ENCODE data around the gene GPLD1. TPM values are rescaled to one million over a fixed set of nuclear protein-coding genes. Genes with fewer than 3 reads are reported as not detected.
A peak's percentile ranks its signal among the peaks of the same experiment; 100 is the strongest.

GPLD1 gene
- total and polyA plus RNA-seq, 2 experiments from 2014 or later, result 3.8 to 11.1 TPM

GRCh38 chr6:24469811-24470210 lies 19.6 kb downstream of the GPLD1 start:
- H3K27ac ChIP-seq (ENCODE audit: low read depth), result no peak overlapping the region
- H2AFZ ChIP-seq, result no peak overlapping the region
- no peaks in the 10 kb centered on the region for H3K4me1 ChIP-seq (ENCODE audit: insufficient read depth)
- no peak for DNase-seq (ENCODE audit: low spot score)
- Mint-ChIP-seq H3K36me3 (ENCODE audit: low read depth) (0 out of 3 replicates have a peak, but pooled peaks cover 3% of the 10 kb centered on the region), H3K4me1 (no peaks in the 10 kb centered on the region), H3K9me3 (no peaks in the 10 kb centered on the region), H3K4me3 (no peak overlapping the region), H3K27me3 (ENCODE audit: insufficient read depth, low read depth, poor library complexity) (peaks cover 2% of the 10 kb centered on the region), H3K27ac (no peak overlapping the region)
- H4K20me1 ChIP-seq (replicated peaks; ENCODE audit: insufficient read depth), result no peaks in the 10 kb centered on the region
- H3K9me2 ChIP-seq (ENCODE audit: insufficient read depth), result no peaks in the 10 kb centered on the region; the same call in 1 of the 2 replicates
- no peak overlapping the region for H3K4me3 ChIP-seq
- no peaks in the 10 kb centered on the region for H3K27me3 ChIP-seq (ENCODE audit: insufficient read depth)
- ATAC-seq, result no peak
- H3K79me2 ChIP-seq (replicated peaks; ENCODE audit: insufficient read depth), result no peaks in the 10 kb centered on the region
- TF ChIP-seq POLR2AphosphoS5 (IDR thresholded peaks at IDR 0.05; ENCODE audit: low read depth), result no peak
- no peak for TF ChIP-seq EZH2 (IDR thresholded peaks at IDR 0.05; ENCODE audit: low read depth, unreplicated experiment)
- TF ChIP-seq CREB1 (CRISPR knock-in tag; IDR thresholded peaks at IDR 0.05; ENCODE audit: low read depth), result no peak
- no peak for TF ChIP-seq CTCF (conservative IDR thresholded peaks at IDR 0.05; ENCODE audit: low read depth in 2 of 2)
- H3K36me3 ChIP-seq (ENCODE audit: insufficient read depth), result no peaks in the 10 kb centered on the region
- no peaks in the 10 kb centered on the region for H3F3A ChIP-seq (replicated peaks; ENCODE audit: low read depth)
- no peak overlapping the region for H3K4me2 ChIP-seq

GRCh38 chr6:24464253-24465038 lies 24.9 kb downstream of the GPLD1 start:
- H2AFZ ChIP-seq, result no peak overlapping the region
- H3K4me3 ChIP-seq, result no peak overlapping the region
- no peaks in the 10 kb centered on the region for H3K4me1 ChIP-seq (ENCODE audit: insufficient read depth)
- no peaks in the 10 kb centered on the region for H4K20me1 ChIP-seq (replicated peaks; ENCODE audit: insufficient read depth)
- Mint-ChIP-seq H3K9me3 (no peaks in the 10 kb centered on the region), H3K27me3 (ENCODE audit: insufficient read depth, low read depth, poor library complexity) (peaks cover 4% of the 10 kb centered on the region), H3K4me3 (no peak overlapping the region), H3K4me1 (no peaks in the 10 kb centered on the region), H3K36me3 (ENCODE audit: low read depth) (no peaks in the 10 kb centered on the region), H3K27ac (no peak overlapping the region)
- no peaks in the 10 kb centered on the region for H3F3A ChIP-seq (replicated peaks; ENCODE audit: low read depth)
- no peak overlapping the region for H3K27ac ChIP-seq (ENCODE audit: low read depth)
- no peaks in the 10 kb centered on the region; the same call in 1 of the 2 replicates for H3K9me2 ChIP-seq (ENCODE audit: insufficient read depth)
- H3K4me2 ChIP-seq, result no peak overlapping the region
- ATAC-seq (peak; percentile 38; the same call in 2 of the 3 replicates), DNase-seq (ENCODE audit: low spot score) (no peak)
- H3K79me2 ChIP-seq (replicated peaks; ENCODE audit: insufficient read depth), result no peaks in the 10 kb centered on the region
- no peaks in the 10 kb centered on the region for H3K36me3 ChIP-seq (ENCODE audit: insufficient read depth)
- H3K27me3 ChIP-seq (ENCODE audit: insufficient read depth), result no peaks in the 10 kb centered on the region
- TF ChIP-seq STAT1 (IDR thresholded peaks at IDR 0.05; ENCODE audit: unreplicated experiment) (no peak), ZNF331 (CRISPR knock-in tag; IDR thresholded peaks at IDR 0.05; ENCODE audit: low read depth) (no peak), CREB1 (CRISPR knock-in tag; IDR thresholded peaks at IDR 0.05; ENCODE audit: low read depth) (no peak), ZNF462 (CRISPR knock-in tag; IDR thresholded peaks at IDR 0.05) (no peak), ZNF114 (CRISPR knock-in tag; IDR thresholded peaks at IDR 0.05) (no peak), REST (IDR thresholded peaks at IDR 0.05; ENCODE audit: unreplicated experiment) (no peak)

Data from GM23338 (cell line).